Placental pericyte (primary cell): ENCODE measurements around the gene TOP2A. TPM values are rescaled to one million over a fixed set of nuclear protein-coding genes. Genes with fewer than 3 reads are reported as not detected.

Source experiments
- small RNA-seq: library from RNA; depleted of rRNA; stranded (forward); fragments of <200 nt; gene quantifications from one replicate; pipeline ENCODE3, GENCODE V24; 2012; ENCODE audit warnings: low replicate concordance
- total RNA-seq: library from RNA; depleted of rRNA; stranded (reverse); fragments of >200 nt; gene quantifications from 2 replicates; pipeline ENCODE4 v1.2.3, GENCODE V29; 2012

Gene TOP2A
- 2.2 and 151 TPM in 2 replicates for total RNA-seq

DNA sequence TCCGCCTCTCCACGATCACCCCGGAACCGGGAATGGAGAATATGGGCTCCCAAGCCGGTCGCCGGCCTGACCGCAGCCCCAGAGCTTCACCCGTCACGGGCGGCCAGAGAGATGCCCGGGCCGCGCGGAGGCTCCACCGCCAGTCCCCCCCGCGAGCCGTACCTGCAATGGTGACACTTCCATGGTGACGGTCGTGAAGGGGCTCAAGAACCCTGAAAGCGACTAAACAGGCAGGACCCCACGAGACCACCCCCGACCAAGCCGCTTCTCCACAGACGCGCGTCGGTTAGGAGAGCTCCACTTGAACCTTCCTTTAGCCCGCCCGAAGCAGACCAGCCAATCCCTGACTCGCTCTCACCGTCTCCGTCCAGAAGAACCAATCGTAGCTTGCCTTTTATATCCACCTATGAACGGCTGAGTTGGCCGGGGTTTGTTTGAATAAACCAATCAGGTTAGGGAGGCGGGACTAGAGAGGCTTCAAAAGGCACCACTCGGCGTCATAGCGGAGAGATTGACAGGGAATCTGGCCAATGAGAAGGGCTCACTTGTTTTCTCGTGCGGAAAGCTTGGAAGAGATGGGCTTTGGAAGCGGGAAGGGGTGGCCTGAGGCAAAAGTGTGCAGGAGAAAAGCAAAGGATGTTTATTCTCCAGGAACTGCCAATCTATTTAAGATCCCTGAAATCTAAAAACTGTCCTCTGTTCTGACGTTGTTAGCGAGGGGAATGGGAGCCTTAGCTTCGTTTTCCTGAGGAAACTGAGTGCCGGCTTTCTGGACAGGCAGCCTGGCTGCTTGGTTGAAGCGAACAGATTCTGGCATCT lies at the start of gene TOP2A:
TOP2A (minus strand) TSS at position 288 of the 819 bp plus-strand sequence; CDS start at position 183, 105 bp downstream.

DNA sequence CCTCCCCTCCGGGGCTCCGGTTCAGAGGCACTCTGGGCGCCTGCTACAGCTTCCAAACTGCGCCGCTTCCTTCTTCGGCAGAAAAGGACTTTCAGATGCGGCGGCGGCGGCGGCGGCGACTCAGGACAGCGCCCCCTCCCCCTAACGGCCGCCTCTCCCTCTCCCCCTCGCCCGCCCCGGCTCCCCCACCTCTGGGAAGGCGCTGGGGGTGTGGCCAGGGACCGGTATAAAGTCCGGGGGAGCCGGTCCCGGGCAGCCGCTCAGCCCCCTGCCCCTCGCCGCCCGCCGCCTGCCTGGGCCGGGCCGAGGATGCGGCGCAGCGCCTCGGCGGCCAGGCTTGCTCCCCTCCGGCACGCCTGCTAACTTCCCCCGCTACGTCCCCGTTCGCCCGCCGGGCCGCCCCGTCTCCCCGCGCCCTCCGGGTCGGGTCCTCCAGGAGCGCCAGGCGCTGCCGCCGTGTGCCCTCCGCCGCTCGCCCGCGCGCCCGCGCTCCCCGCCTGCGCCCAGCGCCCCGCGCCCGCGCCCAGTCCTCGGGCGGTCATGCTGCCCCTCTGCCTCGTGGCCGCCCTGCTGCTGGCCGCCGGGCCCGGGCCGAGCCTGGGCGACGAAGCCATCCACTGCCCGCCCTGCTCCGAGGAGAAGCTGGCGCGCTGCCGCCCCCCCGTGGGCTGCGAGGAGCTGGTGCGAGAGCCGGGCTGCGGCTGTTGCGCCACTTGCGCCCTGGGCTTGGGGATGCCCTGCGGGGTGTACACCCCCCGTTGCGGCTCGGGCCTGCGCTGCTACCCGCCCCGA lies 25.7 kb upstream of the TOP2A start, which contains the start of gene IGFBP4:
IGFBP4 (plus strand) TSS at position 255 of the 792 bp plus-strand sequence; CDS start at position 541, 286 bp downstream.

GRCh38 chr17:40364121-40364861 lies 53.4 kb downstream of the TOP2A start, which contains the start of gene GJD3:
Gene GJD3 (minus strand): TSS chr17:40364737. CDS start chr17:40363815, 922 bp downstream.

Small RNA genes lying within 50 kb of the gene (small RNA-seq; reads per million reads assigned to genes)
- gene RF00019: not detected
- not detected for gene RNA5SP441

Other genes starting within 250 kb of the TOP2A start
- 2.0 and 2.2 TPM in 2 replicates for gene RAPGEFL1, start 240.4 kb downstream of the TOP2A start, total RNA-seq
- 6.3 and 9.2 TPM in 2 replicates for gene WIPF2, start 198.6 kb downstream of the TOP2A start, total RNA-seq
- gene CDC6, start 130.0 kb downstream of the TOP2A start, total RNA-seq: 33.7 and 40.8 TPM in 2 replicates
- gene RARA, start 108.7 kb downstream of the TOP2A start, total RNA-seq: 27.6 and 30.4 TPM in 2 replicates
- 0.44 and 3.9 TPM in 2 replicates for gene GJD3, start 53.2 kb downstream of the TOP2A start, total RNA-seq
- 258 and 263 TPM in 2 replicates for gene IGFBP4, start 25.6 kb upstream of the TOP2A start, total RNA-seq
- gene TNS4, start 83.7 kb upstream of the TOP2A start, total RNA-seq: 0.14 TPM in 1 of 2 replicates, not detected in the other
- under 0.01 TPM in 1 of 2 replicates, not detected in the other for gene CCR7, start 147.6 kb upstream of the TOP2A start, total RNA-seq
- 86.0 and 89.0 TPM in 2 replicates for gene SMARCE1, start 229.9 kb upstream of the TOP2A start, total RNA-seq
- gene KRT222, start 247.3 kb upstream of the TOP2A start, total RNA-seq: not detected in 2 replicates